ENCODE data around the gene LPCAT3.

LPCAT3 gene

DNA sequence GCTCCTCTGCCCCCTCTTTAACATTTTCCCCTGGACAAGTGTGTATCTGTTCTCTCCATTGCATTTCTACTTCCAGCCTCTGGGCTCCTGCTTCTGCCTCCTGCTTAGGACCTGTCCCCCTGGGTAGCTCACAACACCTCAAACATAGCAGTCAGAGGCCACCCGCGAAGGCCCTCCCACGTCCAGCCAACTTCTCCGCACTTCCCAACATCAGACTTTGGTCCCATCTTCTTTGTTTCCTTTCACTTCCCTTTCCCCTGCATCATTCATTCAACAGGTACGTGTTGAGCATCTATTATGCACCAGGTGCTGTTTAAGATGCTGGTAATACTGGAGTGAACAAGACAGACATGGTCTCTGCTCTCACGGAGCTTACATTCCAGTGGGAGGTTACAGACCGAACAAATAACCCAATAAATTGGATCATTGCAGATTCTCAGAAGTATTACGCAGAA is 71.3 kb downstream of the LPCAT3 start:
- DNase-seq (ENCODE audit: low read depth), result no peak
- H3K4me3 ChIP-seq (replicated peaks; ENCODE audit: low read depth, low read length), result no peak overlapping the region
- TF ChIP-seq CTCF (IDR thresholded peaks at IDR 0.05; ENCODE audit: low read length, missing control alignments), result no peak

GRCh38 chr12:6946033-6946919 is 72.0 kb downstream of the LPCAT3 start:
- DNase-seq (ENCODE audit: low read depth), result no peak
- no peak for TF ChIP-seq CTCF (IDR thresholded peaks at IDR 0.05; ENCODE audit: low read length, missing control alignments)
- H3K4me3 ChIP-seq (replicated peaks; ENCODE audit: low read depth, low read length), result no peak overlapping the region

DNA sequence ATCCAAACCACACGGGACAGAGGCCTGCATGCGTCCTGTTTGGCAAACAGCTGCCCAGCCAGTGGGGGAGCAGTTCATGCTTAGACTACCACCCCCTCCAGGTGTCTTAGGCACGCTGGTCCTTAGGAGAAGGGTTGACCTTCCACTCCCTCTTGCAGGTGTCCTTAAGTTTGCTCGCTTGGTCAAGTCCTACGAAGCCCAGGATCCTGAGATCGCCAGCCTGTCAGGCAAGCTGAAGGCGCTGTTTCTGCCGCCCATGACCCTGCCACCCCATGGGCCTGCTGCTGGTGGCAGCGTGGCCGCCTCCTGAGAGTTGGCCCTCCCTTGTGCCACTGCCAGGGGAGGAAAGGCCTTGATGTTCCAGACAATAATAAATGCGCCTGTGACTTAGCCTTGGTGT is 72.7 kb downstream of the LPCAT3 start:
- H3K4me3 ChIP-seq (replicated peaks; ENCODE audit: low read depth, low read length), result no peak overlapping the region
- no peak for DNase-seq (ENCODE audit: low read depth)
- TF ChIP-seq CTCF (IDR thresholded peaks at IDR 0.05; ENCODE audit: low read length, missing control alignments), result no peak

DNA sequence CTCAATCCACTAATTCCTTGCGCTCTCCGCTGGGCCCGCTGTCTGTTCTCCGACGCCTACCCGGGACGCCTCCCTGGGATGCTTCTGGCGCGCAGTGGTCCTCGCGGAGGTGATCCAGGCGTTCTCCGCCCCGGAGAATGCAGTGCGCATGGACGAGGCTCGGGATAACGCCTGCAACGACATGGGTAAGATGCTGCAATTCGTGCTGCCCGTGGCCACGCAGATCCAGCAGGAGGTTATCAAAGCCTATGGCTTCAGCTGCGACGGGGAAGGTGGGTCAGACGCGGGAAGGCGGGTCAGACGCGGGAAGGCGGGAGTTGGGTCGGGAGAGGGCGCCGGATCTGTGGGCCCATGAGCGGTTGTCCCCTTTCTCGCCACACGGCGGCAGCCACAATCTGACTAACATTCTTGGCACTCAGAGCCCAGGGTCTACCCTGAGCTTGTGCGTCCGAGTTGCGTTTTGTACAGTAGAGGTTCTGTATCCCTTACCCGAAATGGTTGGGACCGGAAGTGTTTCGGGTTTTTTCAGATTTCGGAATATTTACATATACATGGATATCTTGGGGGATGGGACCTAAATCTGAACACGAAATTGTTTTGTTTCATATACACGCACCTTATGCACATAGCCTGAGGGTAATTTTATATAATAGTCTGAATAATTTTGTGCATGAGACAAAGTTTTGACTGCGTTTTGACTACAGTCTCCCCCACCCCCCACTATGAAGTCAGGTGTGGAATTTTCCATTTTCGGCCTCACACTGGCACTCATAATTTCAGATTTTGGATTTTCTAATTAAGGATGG is 73.7 kb downstream of the LPCAT3 start:
- TF ChIP-seq CTCF (IDR thresholded peaks at IDR 0.05; ENCODE audit: low read length, missing control alignments), result peak; percentile 85
- peak overlapping the region; percentile 79 for H3K4me3 ChIP-seq (replicated peaks; ENCODE audit: low read depth, low read length)
- peak; percentile 95 for DNase-seq (ENCODE audit: low read depth)

DNA sequence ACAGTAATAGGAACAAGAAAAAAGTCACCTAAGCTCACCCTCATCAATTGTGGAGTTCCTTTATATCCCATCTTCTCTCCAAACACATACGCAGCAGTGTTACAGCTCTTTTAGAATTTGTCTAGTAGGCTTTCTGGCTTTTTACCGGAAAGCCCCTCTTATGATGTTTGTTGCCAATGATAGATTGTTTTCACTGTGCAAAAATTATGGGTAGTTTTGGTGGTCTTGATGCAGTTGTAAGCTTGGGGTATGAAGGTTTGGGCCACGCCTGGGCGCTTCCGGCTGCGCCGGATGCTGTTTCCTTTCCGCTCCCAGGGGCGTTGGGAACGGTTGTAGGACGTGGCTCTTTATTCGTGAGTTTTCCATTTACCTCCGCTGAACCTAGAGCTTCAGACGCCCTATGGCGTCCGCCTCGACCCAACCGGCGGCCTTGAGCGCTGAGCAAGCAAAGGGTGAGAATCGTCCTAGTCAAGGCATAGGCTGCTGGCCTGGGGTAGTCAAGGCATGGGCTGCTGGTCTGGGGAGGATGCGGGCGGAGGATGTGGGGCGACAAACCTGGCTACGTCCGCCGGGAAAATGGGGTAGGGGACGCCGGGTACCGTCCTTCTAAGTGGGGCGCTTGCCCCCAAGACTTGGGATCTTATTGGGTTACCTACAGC is 74.4 kb downstream of the LPCAT3 start, which contains the start of the genes C12orf57 and RNU7-1:
Gene C12orf57 (plus strand): TSS at position 301 of the 659 bp plus-strand sequence. CDS start 100 bp downstream, at position 401.
Gene RNU7-1 (plus strand): TSS at position 95 of the 659 bp plus-strand sequence.
- DNase-seq (ENCODE audit: low read depth), result peak; percentile 88
- no peak for TF ChIP-seq CTCF (IDR thresholded peaks at IDR 0.05; ENCODE audit: low read length, missing control alignments)

DNA sequence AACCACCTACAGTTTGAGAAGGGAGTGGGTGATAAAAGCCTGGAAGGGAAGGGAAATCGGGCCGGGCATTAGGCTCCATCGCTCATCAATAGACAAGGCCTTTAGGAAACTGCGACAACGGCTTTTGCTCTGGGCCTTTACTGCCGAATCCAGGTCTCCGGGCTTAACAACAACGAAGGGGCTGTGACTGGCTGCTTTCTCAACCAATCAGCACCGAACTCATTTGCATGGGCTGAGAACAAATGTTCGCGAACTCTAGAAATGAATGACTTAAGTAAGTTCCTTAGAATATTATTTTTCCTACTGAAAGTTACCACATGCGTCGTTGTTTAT is 74.9 kb downstream of the LPCAT3 start:
- peak; percentile 95 for DNase-seq (ENCODE audit: low read depth)
- H3K4me3 ChIP-seq (replicated peaks; ENCODE audit: low read depth, low read length), result peak overlapping the region; percentile 79
- no peak for TF ChIP-seq CTCF (IDR thresholded peaks at IDR 0.05; ENCODE audit: low read length, missing control alignments)

More for the DNA sequence above, 74.4 kb downstream of the LPCAT3 start, which contains the start of the genes C12orf57 and RNU7-1:
- peak within 1 kb of the TSS; percentile 79 for H3K4me3 ChIP-seq (replicated peaks; ENCODE audit: low read depth, low read length)
